ENCODE measurements around the gene COBLL1. TPM values are rescaled to one million over a fixed set of nuclear protein-coding genes. Genes with fewer than 3 reads are reported as not detected.

The COBLL1 gene
- total RNA-seq, 4 donors from 2014 or later, result 42.2 to 59.4 (median 45.2) TPM

- H3K4me1 ChIP-seq, result no peaks in the 10 kb centered on the region
- no peaks in the 10 kb centered on the region for H3K27me3 ChIP-seq
- peak overlapping the region in 1 of 4 donors; percentile 42 for H3K27ac ChIP-seq
- no peak overlapping the region for H3K4me3 ChIP-seq
- H3K9me3 ChIP-seq, result no peaks in the 10 kb centered on the region
- no peak for DNase-seq
- no peaks in the 10 kb centered on the region for H3K36me3 ChIP-seq
- TF ChIP-seq CTCF (IDR thresholded peaks at IDR 0.05) (no peak), POLR2A (IDR thresholded peaks at IDR 0.05) (no peak)
Observed at GRCh38 chr2:164757934-164758695, 83.5 kb downstream of the COBLL1 start.

- Histone ChIP-seq H3K36me3 (no peaks in the 10 kb centered on the region), H3K4me1 (no peaks in the 10 kb centered on the region), H3K27ac (no peak overlapping the region), H3K4me3 (no peak overlapping the region), H3K27me3 (no peaks in the 10 kb centered on the region), H3K9me3 (no peaks in the 10 kb centered on the region)
- DNase-seq, result no peak
- no peak for TF ChIP-seq CTCF (IDR thresholded peaks at IDR 0.05)
Observed at GRCh38 chr2:164756773-164757172, 84.8 kb downstream of the COBLL1 start.

GRCh38 chr2:164755952-164756351 is 85.7 kb downstream of the COBLL1 start:
- Histone ChIP-seq H3K9me3 (no peaks in the 10 kb centered on the region), H3K27me3 (no peaks in the 10 kb centered on the region), H3K36me3 (no peaks in the 10 kb centered on the region), H3K4me3 (no peak overlapping the region), H3K4me1 (no peaks in the 10 kb centered on the region), H3K27ac (peak overlapping the region in 1 of 4 donors; percentile 56)
- no peak for TF ChIP-seq CTCF (IDR thresholded peaks at IDR 0.05)
- TF ChIP-seq POLR2A (IDR thresholded peaks at IDR 0.05), result no peak
- no peak for DNase-seq

GRCh38 chr2:164754157-164755093 is 87.2 kb downstream of the COBLL1 start:
- DNase-seq, result peak in 1 of 3 donors; percentile 30
- TF ChIP-seq POLR2A (IDR thresholded peaks at IDR 0.05) (no peak), CTCF (IDR thresholded peaks at IDR 0.05) (no peak)
- no peaks in the 10 kb centered on the region for H3K4me1 ChIP-seq
- H3K36me3 ChIP-seq, result no peaks in the 10 kb centered on the region
- no peaks in the 10 kb centered on the region for H3K27me3 ChIP-seq
- H3K4me3 ChIP-seq, result no peak overlapping the region
- H3K9me3 ChIP-seq, result no peaks in the 10 kb centered on the region
- peak overlapping the region in 2 of 4 donors; percentile 44 to 56 for H3K27ac ChIP-seq

- no peaks in the 10 kb centered on the region for H3K27me3 ChIP-seq
- TF ChIP-seq CTCF (IDR thresholded peaks at IDR 0.05) (no peak), POLR2A (IDR thresholded peaks at IDR 0.05) (no peak)
- no peak for DNase-seq
- H3K4me1 ChIP-seq, result no peaks in the 10 kb centered on the region
- H3K4me3 ChIP-seq, result no peak overlapping the region
- H3K27ac ChIP-seq, result no peak overlapping the region
- no peaks in the 10 kb centered on the region for H3K36me3 ChIP-seq
- no peaks in the 10 kb centered on the region for H3K9me3 ChIP-seq
Observed at GRCh38 chr2:164752956-164753355, 88.7 kb downstream of the COBLL1 start.
